HFFc6 (cell line): ENCODE results near the gene RAB40C. TPM values are rescaled to one million over a fixed set of nuclear protein-coding genes. Genes with fewer than 3 reads are reported as not detected.
A peak's percentile ranks its signal among the peaks of the same experiment; 100 is the strongest.

ENCODE experiments used
- DNase-seq: peaks from one replicate; pipeline ENCODE4 v3.0.0-alpha.2; 2018
- H3K27ac Mint-ChIP-seq: 2 replicates; pipeline ENCODE4 v1.8.0; 2020; ENCODE audit warnings: mild to moderate bottlenecking, mixed read lengths
- H3K27me3 Mint-ChIP-seq: 2 replicates; pipeline ENCODE4 v1.8.0; 2021; ENCODE audit warnings: mild to moderate bottlenecking, moderate library complexity, mixed read lengths; ENCODE audit not compliant: insufficient read depth
- H3K36me3 Mint-ChIP-seq: 2 replicates; pipeline ENCODE4 v1.8.0; 2021; ENCODE audit warnings: low read depth, mixed read lengths
- H3K4me1 Mint-ChIP-seq: 2 replicates; pipeline ENCODE4 v1.8.0; 2020; ENCODE audit warnings: low read depth, mixed read lengths
- H3K4me3 Mint-ChIP-seq: 2 replicates; pipeline ENCODE4 v1.8.0; 2020; ENCODE audit warnings: mild to moderate bottlenecking, moderate library complexity, mixed read lengths
- H3K9me3 Mint-ChIP-seq: 2 replicates; pipeline ENCODE4 v1.8.0; 2020; ENCODE audit warnings: mild to moderate bottlenecking, mixed read lengths
- CTCF ChIP-seq: fragments of 200-600 bp; sonication (generic); IDR thresholded peaks from 2 replicates; pipeline ENCODE4 v1.5.0; 2021; ENCODE audit warnings: antibody characterized with exemption, mild to moderate bottlenecking
- total RNA-seq, 6 experiments: library from RNA; stranded (reverse); fragmentation: NEBNext Ultra II Directional; extraction: Animal tissue kit (Norgen Biotek cat#: 25700); gene quantifications; 2 replicates in 1 of 6; 3 replicates in 5 of 6; pipeline ENCODE4 v1.2.3, GENCODE V29; 2021

Gene RAB40C
- total RNA-seq, 6 experiments from 2014 or later: 11.3 to 14.8 (median 12.2) TPM

- no peak for DNase-seq
- Mint-ChIP-seq H3K9me3 (no peaks in the 10 kb centered on the region), H3K27ac (no peak overlapping the region), H3K4me1 (no peaks in the 10 kb centered on the region), H3K4me3 (no peak overlapping the region), H3K27me3 (no peaks in the 10 kb centered on the region; the same call in none of the 2 replicates), H3K36me3 (peaks cover 4% of the 10 kb centered on the region; the same call in 1 of the 2 replicates)
- TF ChIP-seq CTCF: no peak
Observed at GRCh38 chr16:546909-547770, 42.7 kb upstream of the RAB40C start.

GRCh38 chr16:548586-548985 lies 41.3 kb upstream of the RAB40C start:
- H3K4me3 Mint-ChIP-seq: no peak overlapping the region
- H3K27me3 Mint-ChIP-seq: no peaks in the 10 kb centered on the region; the same call in none of the 2 replicates
- H3K4me1 Mint-ChIP-seq: no peaks in the 10 kb centered on the region
- no peak for TF ChIP-seq CTCF
- H3K36me3 Mint-ChIP-seq: no peaks in the 10 kb centered on the region
- no peak for DNase-seq
- no peaks in the 10 kb centered on the region for H3K9me3 Mint-ChIP-seq
- no peak overlapping the region for H3K27ac Mint-ChIP-seq

- no peak overlapping the region for H3K27ac Mint-ChIP-seq
- TF ChIP-seq CTCF: peak; percentile 38; the same call in 1 of the 2 replicates
- no peak overlapping the region for H3K4me3 Mint-ChIP-seq
- DNase-seq: no peak
- no peaks in the 10 kb centered on the region for H3K9me3 Mint-ChIP-seq
- H3K36me3 Mint-ChIP-seq: no peaks in the 10 kb centered on the region
- peaks cover 6% of the 10 kb centered on the region for H3K4me1 Mint-ChIP-seq
- no peaks in the 10 kb centered on the region; the same call in none of the 2 replicates for H3K27me3 Mint-ChIP-seq
Observed at GRCh38 chr16:549544-550263, 40.2 kb upstream of the RAB40C start.

- H3K36me3 Mint-ChIP-seq: no peaks in the 10 kb centered on the region
- no peak overlapping the region for H3K4me3 Mint-ChIP-seq
- H3K4me1 Mint-ChIP-seq: peaks cover 8% of the 10 kb centered on the region
- no peak for DNase-seq
- TF ChIP-seq CTCF: no peak
- no peaks in the 10 kb centered on the region for H3K9me3 Mint-ChIP-seq
- H3K27ac Mint-ChIP-seq: no peak overlapping the region
- H3K27me3 Mint-ChIP-seq: no peaks in the 10 kb centered on the region
Observed at GRCh38 chr16:551210-551609, 38.7 kb upstream of the RAB40C start.

- no peak overlapping the region for H3K27ac Mint-ChIP-seq
- DNase-seq: no peak
- H3K27me3 Mint-ChIP-seq: no peaks in the 10 kb centered on the region
- no peaks in the 10 kb centered on the region for H3K9me3 Mint-ChIP-seq
- H3K4me3 Mint-ChIP-seq: no peak overlapping the region
- H3K36me3 Mint-ChIP-seq: no peaks in the 10 kb centered on the region
- H3K4me1 Mint-ChIP-seq: peaks cover 8% of the 10 kb centered on the region
- TF ChIP-seq CTCF: no peak
Observed at GRCh38 chr16:552171-552570, 37.7 kb upstream of the RAB40C start.
